ENCODE data around the gene GOLGA8A. TPM values are rescaled to one million over a fixed set of nuclear protein-coding genes. Genes with fewer than 3 reads are reported as not detected.
"Not testable (repeated sequence)": the region's sequence is repeated elsewhere in the genome, so short reads cannot be mapped to it uniquely, and the experiment has no call there.

Gene GOLGA8A
- polyA plus RNA-seq, 6 donors from 2014 or later: 1.8 to 7.6 (median 2.7) TPM

GRCh38 chr15:34436126-34436955 is 1.3 kb downstream of the GOLGA8A start:
- Mint-ChIP-seq H3K36me3 (peaks cover 6 to 18% of the 10 kb centered on the region in 2 donors), H3K27me3 (peaks cover 0 to 5% (median 3%) of the 10 kb centered on the region in 3 donors), H3K27ac (peak overlapping the region in 4 of 6 donors; percentile 28 to 78 (median 55)), H3K9me3 (no peaks in the 10 kb centered on the region), H3K4me3 (peak overlapping the region in 7 of 8 donors; percentile 80 to 91 (median 85)), H3K4me1 (peaks cover 4 to 23% (median 14%) of the 10 kb centered on the region in 3 donors)
- peak; percentile 24 for DNase-seq
- ATAC-seq (ENCODE audit: low read depth in 2 of 2): peak; percentile 34 to 37

GRCh38 chr15:34435658-34436057 is 1.9 kb downstream of the GOLGA8A start:
- Mint-ChIP-seq H3K36me3 (peaks cover 6 to 18% of the 10 kb centered on the region in 2 donors), H3K4me1 (peaks cover 4 to 23% (median 14%) of the 10 kb centered on the region in 3 donors), H3K27ac (peak overlapping the region in 2 of 6 donors; percentile 59 to 72), H3K4me3 (peak overlapping the region in 7 of 8 donors; percentile 42 to 91 (median 84)), H3K27me3 (peaks cover 0 to 3% (median 0%) of the 10 kb centered on the region in 3 donors), H3K9me3 (no peaks in the 10 kb centered on the region)
- no peak for ATAC-seq (ENCODE audit: low read depth in 2 of 2)
- no peak for DNase-seq

DNA sequence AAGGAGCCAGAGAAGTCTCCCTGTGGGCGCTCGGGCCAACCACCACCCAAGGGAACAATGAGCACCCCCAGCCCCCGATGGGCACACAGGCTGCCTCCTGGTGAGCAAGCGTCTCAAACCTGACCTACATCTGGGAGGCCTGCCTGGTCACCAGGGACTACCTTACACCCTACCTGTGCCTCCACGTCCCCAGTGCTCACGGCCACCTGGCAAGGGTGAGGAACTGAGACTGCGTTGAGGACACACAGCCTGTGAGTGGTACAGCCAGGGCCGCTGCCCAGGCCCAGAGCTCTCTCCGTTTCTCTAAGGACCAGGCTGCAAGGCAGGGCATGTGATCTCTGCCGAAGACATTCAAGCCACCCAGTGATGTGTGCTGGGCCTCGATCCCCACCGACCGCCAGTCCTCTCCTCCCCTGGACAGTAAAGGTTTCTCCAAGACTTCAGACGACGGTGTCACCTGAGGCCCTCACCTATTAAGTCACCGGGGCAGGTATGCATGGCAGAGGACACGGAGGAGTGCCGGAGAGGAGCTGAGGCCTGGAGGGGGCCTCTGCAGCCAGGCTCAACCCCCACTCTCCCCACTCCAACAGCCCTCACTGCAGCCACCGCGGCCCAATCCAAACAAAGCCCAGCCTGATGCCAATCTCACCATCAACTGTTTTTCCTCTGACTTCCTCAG is 2.8 kb downstream of the GOLGA8A start:
- H3K4me3 Mint-ChIP-seq: peak overlapping the region in 1 of 8 donors; percentile 56
- ATAC-seq (ENCODE audit: low read depth in 2 of 2): no peak
- no peak for DNase-seq
- peaks cover 6 to 18% of the 10 kb centered on the region in 2 donors for H3K36me3 Mint-ChIP-seq
- H3K9me3 Mint-ChIP-seq: no peaks in the 10 kb centered on the region
- peaks cover 0 to under 1% (median 0%) of the 10 kb centered on the region in 3 donors for H3K27me3 Mint-ChIP-seq
- peaks cover 4 to 23% (median 14%) of the 10 kb centered on the region in 3 donors for H3K4me1 Mint-ChIP-seq
- H3K27ac Mint-ChIP-seq: no peak overlapping the region

DNA sequence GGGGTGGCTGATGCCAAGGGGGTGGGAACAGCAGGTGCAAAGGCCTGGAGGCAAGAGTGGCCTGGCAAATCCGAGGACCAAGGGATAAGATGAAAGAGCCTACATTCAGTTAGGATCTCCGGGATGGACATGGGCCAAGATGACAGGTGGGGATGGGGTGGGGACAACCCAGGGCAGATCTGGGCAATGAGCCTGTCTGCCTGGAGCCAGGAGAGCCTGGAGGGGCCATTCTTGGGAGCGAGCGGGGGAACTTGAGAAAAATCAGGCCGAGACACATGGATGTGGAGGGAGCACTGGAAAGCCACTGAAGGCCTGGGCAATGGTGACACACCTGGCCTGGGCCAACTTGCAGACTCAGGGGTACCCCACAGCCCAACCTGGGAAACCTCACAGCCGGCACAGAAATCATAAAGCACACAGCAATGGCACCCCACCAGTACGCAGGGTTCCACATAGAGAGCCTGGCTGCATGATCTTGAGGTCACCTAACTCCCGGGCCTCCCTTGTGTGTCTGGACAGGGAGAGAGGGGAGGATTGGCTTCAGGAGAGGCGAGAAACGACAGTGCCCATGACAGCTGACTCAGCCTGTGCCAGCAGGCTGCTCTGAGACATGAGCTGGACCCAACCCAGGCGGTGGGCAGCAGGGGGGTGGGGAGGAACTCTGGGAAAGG is 3.5 kb downstream of the GOLGA8A start:
- H3K9me3 Mint-ChIP-seq: not testable (repeated sequence)

DNA sequence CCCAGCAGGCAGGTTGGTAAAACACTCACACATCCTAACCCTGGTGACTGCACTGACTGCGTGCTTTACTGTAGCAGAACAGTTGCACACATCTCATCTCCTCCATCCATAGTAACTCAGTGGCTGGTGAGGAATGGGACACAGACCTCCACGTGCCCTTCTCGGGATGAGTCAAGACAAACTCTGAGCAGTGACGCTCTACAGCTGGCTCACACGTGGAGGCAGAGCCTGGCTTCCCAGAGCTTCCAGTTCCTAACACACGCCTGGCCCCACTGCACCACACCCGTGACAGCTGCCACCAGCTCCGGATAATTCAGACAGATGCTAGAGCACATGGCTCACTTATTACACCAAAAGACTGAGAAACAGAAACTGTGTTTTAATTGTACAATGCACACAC is 7.0 kb downstream of the GOLGA8A start:
- H3K27me3 Mint-ChIP-seq; H3K27ac Mint-ChIP-seq; ATAC-seq (ENCODE audit: low read depth in 2 of 2); H3K4me3 Mint-ChIP-seq; DNase-seq; H3K9me3 Mint-ChIP-seq: not testable (repeated sequence)
- Mint-ChIP-seq H3K4me1 (peaks cover 4 to 12% (median 6%) of the 10 kb centered on the region in 3 donors), H3K36me3 (peaks cover 8 to 18% of the 10 kb centered on the region in 2 donors)

More for the DNA sequence above, 3.5 kb downstream of the GOLGA8A start:
- H3K36me3 Mint-ChIP-seq: peaks cover 6 to 18% of the 10 kb centered on the region in 2 donors
- H3K4me3 Mint-ChIP-seq; H3K27me3 Mint-ChIP-seq; DNase-seq; ATAC-seq (ENCODE audit: low read depth in 2 of 2): not testable (repeated sequence)
- H3K27ac Mint-ChIP-seq: peak overlapping the region in 1 of 6 donors; percentile 54
- peaks cover 4 to 23% (median 14%) of the 10 kb centered on the region in 3 donors for H3K4me1 Mint-ChIP-seq

- not testable (repeated sequence) for H3K4me1 Mint-ChIP-seq; H3K27ac Mint-ChIP-seq; DNase-seq; H3K4me3 Mint-ChIP-seq; H3K9me3 Mint-ChIP-seq; ATAC-seq (ENCODE audit: low read depth in 2 of 2); H3K27me3 Mint-ChIP-seq; H3K36me3 Mint-ChIP-seq
These were observed 14.1 kb downstream of the GOLGA8A start for GRCh38 chr15:34423425-34424090.

GRCh38 chr15:34420953-34421352 is 16.7 kb downstream of the GOLGA8A start:
- H3K27me3 Mint-ChIP-seq; H3K4me3 Mint-ChIP-seq; ATAC-seq (ENCODE audit: low read depth in 2 of 2); DNase-seq; H3K4me1 Mint-ChIP-seq; H3K9me3 Mint-ChIP-seq; H3K27ac Mint-ChIP-seq: not testable (repeated sequence)
- H3K36me3 Mint-ChIP-seq: peaks cover 0 to 11% of the 10 kb centered on the region in 2 donors

- not testable (repeated sequence) for H3K4me1 Mint-ChIP-seq; H3K9me3 Mint-ChIP-seq; H3K4me3 Mint-ChIP-seq; H3K27me3 Mint-ChIP-seq; H3K36me3 Mint-ChIP-seq; DNase-seq; ATAC-seq (ENCODE audit: low read depth in 2 of 2)
- H3K27ac Mint-ChIP-seq: peak overlapping the region in 1 of 6 donors; percentile 20
These were observed 19.2 kb downstream of the GOLGA8A start for GRCh38 chr15:34418435-34418834.

DNA sequence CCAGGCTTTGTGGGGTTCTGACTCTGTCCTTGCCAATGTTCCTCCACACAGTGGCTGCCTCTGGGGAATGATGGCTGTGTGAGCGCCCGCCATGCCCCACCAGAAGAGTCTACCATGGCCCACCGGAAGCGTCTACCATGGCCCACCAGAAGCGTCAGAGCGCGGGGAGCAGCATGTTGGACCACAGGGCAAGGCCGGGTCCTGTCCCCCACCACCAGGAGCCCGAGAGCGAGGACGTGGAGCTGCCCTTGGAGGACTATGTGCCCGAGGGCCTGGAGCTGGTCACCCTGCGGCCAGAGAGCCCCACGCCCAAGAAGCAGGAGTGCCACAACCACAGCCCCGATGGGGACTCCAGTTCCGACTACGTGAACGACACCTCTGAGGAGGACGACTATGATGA is 28.1 kb downstream of the GOLGA8A start:
- H3K36me3 Mint-ChIP-seq; H3K4me3 Mint-ChIP-seq; H3K9me3 Mint-ChIP-seq; H3K27me3 Mint-ChIP-seq; DNase-seq; H3K4me1 Mint-ChIP-seq; ATAC-seq (ENCODE audit: low read depth in 2 of 2); H3K27ac Mint-ChIP-seq: not testable (repeated sequence)

DNA sequence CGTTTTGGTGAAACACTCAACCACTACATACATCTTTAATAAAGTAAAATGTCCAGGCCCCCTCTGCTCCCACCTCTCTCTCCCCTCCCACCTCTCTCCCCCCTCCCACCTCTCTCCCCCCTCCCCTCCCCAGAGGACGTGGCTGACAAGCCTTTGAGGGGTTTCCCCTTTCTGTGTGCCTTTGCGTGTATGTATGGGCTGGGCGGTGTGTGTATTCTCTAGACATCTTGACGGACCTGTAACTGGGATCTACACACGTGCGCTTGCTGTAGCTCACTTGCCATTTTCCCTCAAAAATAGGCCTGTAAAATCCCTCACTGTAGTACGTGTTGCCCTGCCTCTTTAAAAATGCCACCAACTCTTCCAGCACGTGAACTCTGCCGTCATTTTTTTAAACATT is 28.6 kb downstream of the GOLGA8A start:
- not testable (repeated sequence) for H3K9me3 Mint-ChIP-seq, H3K27me3 Mint-ChIP-seq, H3K4me1 Mint-ChIP-seq, H3K27ac Mint-ChIP-seq, H3K36me3 Mint-ChIP-seq, DNase-seq, H3K4me3 Mint-ChIP-seq
- peak in 1 of 2 donors; percentile 30 for ATAC-seq (ENCODE audit: low read depth in 2 of 2)

DNA sequence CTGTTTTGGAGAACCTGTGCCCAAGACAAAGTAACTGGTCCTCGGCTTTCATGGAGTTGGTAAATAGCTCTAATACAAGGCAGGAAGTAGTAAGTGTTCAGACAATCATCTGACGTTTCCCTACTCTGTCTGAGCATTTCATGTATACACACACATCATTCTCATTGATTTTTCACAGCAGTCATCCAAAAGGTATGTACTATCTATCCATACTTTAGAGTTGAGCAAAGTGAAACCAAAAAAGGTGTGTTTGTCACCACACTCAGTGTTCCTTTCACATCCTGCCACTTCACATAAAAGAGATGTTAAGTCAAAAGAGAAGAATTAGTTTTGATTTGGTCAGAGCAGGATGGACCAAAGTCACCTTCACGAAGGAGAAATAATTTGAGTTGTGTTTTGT is 33.7 kb downstream of the GOLGA8A start:
- not testable (repeated sequence) for H3K4me1 Mint-ChIP-seq; H3K27me3 Mint-ChIP-seq; H3K36me3 Mint-ChIP-seq; H3K27ac Mint-ChIP-seq; H3K4me3 Mint-ChIP-seq; DNase-seq; H3K9me3 Mint-ChIP-seq; ATAC-seq (ENCODE audit: low read depth in 2 of 2)

GRCh38 chr15:34403160-34403598 is 34.4 kb downstream of the GOLGA8A start:
- DNase-seq; H3K27ac Mint-ChIP-seq; H3K27me3 Mint-ChIP-seq; H3K9me3 Mint-ChIP-seq; H3K4me1 Mint-ChIP-seq; H3K36me3 Mint-ChIP-seq; ATAC-seq (ENCODE audit: low read depth in 2 of 2); H3K4me3 Mint-ChIP-seq: not testable (repeated sequence)
